ENCODE measurements around the gene MSTN. TPM values are rescaled to one million over a fixed set of nuclear protein-coding genes. Genes with fewer than 3 reads are reported as not detected.

The MSTN gene
- total and polyA plus RNA-seq, 4 experiments from 2014 or later, result not detected

GRCh38 chr2:190099890-190100697 is 37.6 kb upstream of the MSTN start:
- H3K9me3 Mint-ChIP-seq, result peaks cover 0 to 8% (median 5%) of the 10 kb centered on the region in 8 donors
- H3K4me1 Mint-ChIP-seq, result no peaks in the 10 kb centered on the region
- ChIA-PET CTCF (ENCODE audit: partially characterized antibody) (no interaction called here), POLR2A (ENCODE audit: partially characterized antibody) (no interaction called here)
- Histone ChIP-seq H3K4me1 (ENCODE audit: insufficient read depth, low read length) (no peaks in the 10 kb centered on the region), H3K27ac (ENCODE audit: low read depth, low read length) (no peak overlapping the region), H3K36me3 (ENCODE audit: insufficient read depth, low read length) (no peaks in the 10 kb centered on the region), H3K9me3 (ENCODE audit: control insufficient read depth in 1 of 2, low read length in 2 of 2) (no peaks in the 10 kb centered on the region), H3K4me3 (ENCODE audit: low read length in 2 of 2) (no peak overlapping the region), H3K27me3 (ENCODE audit: insufficient read depth, low read length) (no peaks in the 10 kb centered on the region)
- H3K4me3 Mint-ChIP-seq, result no peak overlapping the region
- no peak for DNase-seq
- H3K27me3 Mint-ChIP-seq, result peaks cover 3 to 11% of the 10 kb centered on the region in 2 donors
- no peak overlapping the region for H3K27ac Mint-ChIP-seq
- intact Hi-C loops (cut with micrococcal nuclease), result no loop called here
- H3K36me3 Mint-ChIP-seq, result peaks cover 0 to 3% of the 10 kb centered on the region in 2 donors

- peaks cover 0 to 8% (median 5%) of the 10 kb centered on the region in 8 donors for H3K9me3 Mint-ChIP-seq
- Histone ChIP-seq H3K27ac (ENCODE audit: low read depth, low read length) (no peak overlapping the region), H3K4me3 (ENCODE audit: low read length in 2 of 2) (no peak overlapping the region), H3K36me3 (ENCODE audit: insufficient read depth, low read length) (no peaks in the 10 kb centered on the region), H3K9me3 (ENCODE audit: control insufficient read depth in 1 of 2, low read length in 2 of 2) (no peaks in the 10 kb centered on the region), H3K27me3 (ENCODE audit: insufficient read depth, low read length) (no peaks in the 10 kb centered on the region), H3K4me1 (ENCODE audit: insufficient read depth, low read length) (no peaks in the 10 kb centered on the region)
- H3K27ac Mint-ChIP-seq, result no peak overlapping the region
- no peak overlapping the region for H3K4me3 Mint-ChIP-seq
- ChIA-PET POLR2A (ENCODE audit: partially characterized antibody) (no interaction called here), CTCF (ENCODE audit: partially characterized antibody) (interaction anchor here (1.2 to 1.4 kb wide), 2 partner anchors 10 to 15 kb away, joined by 3 to 7 read pairs; no protein-coding TSS in a partner anchor)
- intact Hi-C loops (cut with micrococcal nuclease), result no loop called here
- H3K36me3 Mint-ChIP-seq, result peaks cover 0 to 3% of the 10 kb centered on the region in 2 donors
- H3K27me3 Mint-ChIP-seq, result peaks cover 3 to 9% of the 10 kb centered on the region in 2 donors
- DNase-seq, result no peak
- H3K4me1 Mint-ChIP-seq, result no peaks in the 10 kb centered on the region
Measured at GRCh38 chr2:190098851-190099250, 36.3 kb upstream of the MSTN start.

- ChIA-PET POLR2A (ENCODE audit: partially characterized antibody) (no interaction called here), CTCF (ENCODE audit: partially characterized antibody) (no interaction called here)
- no peak overlapping the region for H3K4me3 ChIP-seq (ENCODE audit: low read length in 2 of 2)
- no peak overlapping the region for H3K27ac ChIP-seq (ENCODE audit: low read depth, low read length)
- intact Hi-C loops (cut with micrococcal nuclease), result no loop called here
- no peaks in the 10 kb centered on the region for H3K36me3 ChIP-seq (ENCODE audit: insufficient read depth, low read length)
- Mint-ChIP-seq H3K27ac (no peak overlapping the region), H3K36me3 (peaks cover 0 to 3% of the 10 kb centered on the region in 2 donors), H3K9me3 (peaks cover 0 to 8% (median 5%) of the 10 kb centered on the region in 8 donors), H3K4me3 (no peak overlapping the region), H3K27me3 (peaks cover 0 to 3% of the 10 kb centered on the region in 2 donors), H3K4me1 (no peaks in the 10 kb centered on the region)
- H3K9me3 ChIP-seq (ENCODE audit: control insufficient read depth in 1 of 2, low read length in 2 of 2), result no peaks in the 10 kb centered on the region
- no peaks in the 10 kb centered on the region for H3K4me1 ChIP-seq (ENCODE audit: insufficient read depth, low read length)
- H3K27me3 ChIP-seq (ENCODE audit: insufficient read depth, low read length), result no peaks in the 10 kb centered on the region
- DNase-seq, result no peak
Measured at GRCh38 chr2:190097115-190097514, 34.6 kb upstream of the MSTN start.

- Histone ChIP-seq H3K36me3 (ENCODE audit: insufficient read depth, low read length) (no peaks in the 10 kb centered on the region), H3K9me3 (ENCODE audit: control insufficient read depth in 1 of 2, low read length in 2 of 2) (no peaks in the 10 kb centered on the region), H3K4me3 (ENCODE audit: low read length in 2 of 2) (no peak overlapping the region), H3K27me3 (ENCODE audit: insufficient read depth, low read length) (no peaks in the 10 kb centered on the region), H3K27ac (ENCODE audit: low read depth, low read length) (no peak overlapping the region), H3K4me1 (ENCODE audit: insufficient read depth, low read length) (no peaks in the 10 kb centered on the region)
- Mint-ChIP-seq H3K36me3 (no peaks in the 10 kb centered on the region), H3K4me1 (no peaks in the 10 kb centered on the region), H3K27ac (no peak overlapping the region), H3K9me3 (peaks cover 0 to 2% (median 0%) of the 10 kb centered on the region in 8 donors), H3K27me3 (no peaks in the 10 kb centered on the region), H3K4me3 (no peak overlapping the region)
- no peak for DNase-seq
- ChIA-PET CTCF (ENCODE audit: partially characterized antibody) (interaction anchor here (1.1 kb wide), 1 partner anchor 11 kb away, joined by 5 read pairs; no protein-coding TSS in a partner anchor), POLR2A (ENCODE audit: partially characterized antibody) (no interaction called here)
- intact Hi-C loops (cut with micrococcal nuclease), result no loop called here
Measured at GRCh38 chr2:190094316-190094871, 31.9 kb upstream of the MSTN start.

GRCh38 chr2:190093793-190094192 is 31.3 kb upstream of the MSTN start:
- Histone ChIP-seq H3K36me3 (ENCODE audit: insufficient read depth, low read length) (no peaks in the 10 kb centered on the region), H3K9me3 (ENCODE audit: control insufficient read depth in 1 of 2, low read length in 2 of 2) (no peaks in the 10 kb centered on the region), H3K27me3 (ENCODE audit: insufficient read depth, low read length) (no peaks in the 10 kb centered on the region), H3K27ac (ENCODE audit: low read depth, low read length) (no peak overlapping the region), H3K4me3 (ENCODE audit: low read length in 2 of 2) (no peak overlapping the region), H3K4me1 (ENCODE audit: insufficient read depth, low read length) (no peaks in the 10 kb centered on the region)
- H3K9me3 Mint-ChIP-seq, result no peaks in the 10 kb centered on the region
- POLR2A ChIA-PET (ENCODE audit: partially characterized antibody), result interaction anchor here (0.6 kb wide), 1 partner anchor 581 kb away, joined by 3 read pairs; no protein-coding TSS in a partner anchor
- H3K4me3 Mint-ChIP-seq, result no peak overlapping the region
- no peaks in the 10 kb centered on the region for H3K27me3 Mint-ChIP-seq
- no peak for DNase-seq
- intact Hi-C loops (cut with micrococcal nuclease), result no loop called here
- no peak overlapping the region for H3K27ac Mint-ChIP-seq
- H3K36me3 Mint-ChIP-seq, result no peaks in the 10 kb centered on the region
- H3K4me1 Mint-ChIP-seq, result no peaks in the 10 kb centered on the region
- CTCF ChIA-PET (ENCODE audit: partially characterized antibody), result interaction anchor here (1.1 kb wide), 1 partner anchor 10 kb away, joined by 5 read pairs; no protein-coding TSS in a partner anchor

- CTCF ChIA-PET (ENCODE audit: partially characterized antibody), result interaction anchor here (1.6 kb wide), 1 partner anchor 186 kb away, joined by 4 read pairs; no protein-coding TSS in a partner anchor
- H3K27me3 ChIP-seq (ENCODE audit: insufficient read depth, low read length), result no peaks in the 10 kb centered on the region
- POLR2A ChIA-PET (ENCODE audit: partially characterized antibody), result no interaction called here
- no peak overlapping the region for H3K4me3 Mint-ChIP-seq
- H3K4me3 ChIP-seq (ENCODE audit: low read length in 2 of 2), result no peak overlapping the region
- no peaks in the 10 kb centered on the region for H3K4me1 Mint-ChIP-seq
- intact Hi-C loops (cut with micrococcal nuclease), result no loop called here
- no peaks in the 10 kb centered on the region for H3K36me3 Mint-ChIP-seq
- H3K9me3 Mint-ChIP-seq, result no peaks in the 10 kb centered on the region
- no peak overlapping the region for H3K27ac ChIP-seq (ENCODE audit: low read depth, low read length)
- H3K36me3 ChIP-seq (ENCODE audit: insufficient read depth, low read length), result no peaks in the 10 kb centered on the region
- no peaks in the 10 kb centered on the region for H3K9me3 ChIP-seq (ENCODE audit: control insufficient read depth in 1 of 2, low read length in 2 of 2)
- no peaks in the 10 kb centered on the region for H3K4me1 ChIP-seq (ENCODE audit: insufficient read depth, low read length)
- no peak for DNase-seq
- H3K27ac Mint-ChIP-seq, result peak overlapping the region in 1 of 7 donors; percentile 39
- no peaks in the 10 kb centered on the region for H3K27me3 Mint-ChIP-seq
Measured at GRCh38 chr2:190090148-190090547, 27.6 kb upstream of the MSTN start.

- CTCF ChIA-PET (ENCODE audit: partially characterized antibody), result interaction anchor here (0.6 to 2.5 kb wide), 17 partner anchors 8 to 713 kb away, joined by 3 to 10 read pairs (median 4); no protein-coding TSS in a partner anchor
- no peaks in the 10 kb centered on the region for H3K27me3 ChIP-seq (ENCODE audit: insufficient read depth, low read length)
- H3K36me3 Mint-ChIP-seq, result no peaks in the 10 kb centered on the region
- no peaks in the 10 kb centered on the region for H3K9me3 Mint-ChIP-seq
- no peaks in the 10 kb centered on the region for H3K4me1 Mint-ChIP-seq
- no peak overlapping the region for H3K27ac ChIP-seq (ENCODE audit: low read depth, low read length)
- intact Hi-C loops (cut with micrococcal nuclease), result loop anchor here (1.0 to 10.0 kb wide), 5 partner anchors 188 to 876 kb away; no protein-coding TSS in a partner anchor
- H3K9me3 ChIP-seq (ENCODE audit: control insufficient read depth in 1 of 2, low read length in 2 of 2), result no peaks in the 10 kb centered on the region
- H3K4me3 ChIP-seq (ENCODE audit: low read length in 2 of 2), result no peak overlapping the region
- POLR2A ChIA-PET (ENCODE audit: partially characterized antibody), result no interaction called here
- no peaks in the 10 kb centered on the region for H3K4me1 ChIP-seq (ENCODE audit: insufficient read depth, low read length)
- no peak overlapping the region for H3K4me3 Mint-ChIP-seq
- no peak overlapping the region for H3K27ac Mint-ChIP-seq
- H3K27me3 Mint-ChIP-seq, result no peaks in the 10 kb centered on the region
- H3K36me3 ChIP-seq (ENCODE audit: insufficient read depth, low read length), result no peaks in the 10 kb centered on the region
- DNase-seq, result peak in 4 of 5 donors; percentile 42 to 53 (median 46)
Measured at GRCh38 chr2:190088917-190089316, 26.4 kb upstream of the MSTN start.
